RWPE2 (cell line): ENCODE data around the gene SIGLEC14.

Experiments
- ATAC-seq: fragments of 200-7000 bp; cut with Tn5 transposase; 3 replicates; pipeline ENCODE4 v1.9.1; 2021; ENCODE audit warnings: low read depth
- DNase-seq: peaks from one replicate; pipeline ENCODE4 v3.0.0-alpha.2; 2020; ENCODE audit warnings: low spot score
- H3K27ac ChIP-seq: fragments of 450-650 bp; 2 replicates; pipeline ENCODE4 v1.5.1; 2017; ENCODE audit warnings: mild to moderate bottlenecking; ENCODE audit not compliant: poor library complexity, severe bottlenecking
- H3K27me3 ChIP-seq: fragments of 250-450 bp; sonication (Bioruptor Pico); 2 replicates; pipeline ENCODE4 v1.5.1; 2021; ENCODE audit warnings: mild to moderate bottlenecking, moderate library complexity; ENCODE audit not compliant: insufficient read depth, poor library complexity, severe bottlenecking
- H3K36me3 ChIP-seq: fragments of 250-450 bp; sonication (Bioruptor Pico); 2 replicates; pipeline ENCODE4 v1.5.1; 2020; ENCODE audit warnings: low read depth, mild to moderate bottlenecking, moderate library complexity
- H3K4me1 ChIP-seq: fragments of 250-450 bp; sonication (Bioruptor Pico); 2 replicates; pipeline ENCODE4 v1.5.1; 2021; ENCODE audit warnings: mild to moderate bottlenecking, moderate library complexity; ENCODE audit not compliant: insufficient read depth, poor library complexity, severe bottlenecking
- H3K4me3 ChIP-seq: fragments of 250-450 bp; sonication (Bioruptor Pico); 2 replicates; pipeline ENCODE4 v1.5.1; 2021; ENCODE audit warnings: mild to moderate bottlenecking, moderate library complexity; ENCODE audit not compliant: severe bottlenecking
- H3K9me3 ChIP-seq: fragments of 250-450 bp; sonication (Bioruptor Pico); 2 replicates; pipeline ENCODE4 v1.5.1; 2021; ENCODE audit warnings: mild to moderate bottlenecking, moderate library complexity; ENCODE audit not compliant: severe bottlenecking
- TF ChIP-seq, protein P1 (sequence below): fragments of 450-650 bp; IDR thresholded peaks from one replicate; pipeline ENCODE4 v1.5.1; 2017; ENCODE audit warnings: mild to moderate bottlenecking, moderate library complexity; ENCODE audit not compliant: poor library complexity, severe bottlenecking

The SIGLEC14 gene

DNA sequence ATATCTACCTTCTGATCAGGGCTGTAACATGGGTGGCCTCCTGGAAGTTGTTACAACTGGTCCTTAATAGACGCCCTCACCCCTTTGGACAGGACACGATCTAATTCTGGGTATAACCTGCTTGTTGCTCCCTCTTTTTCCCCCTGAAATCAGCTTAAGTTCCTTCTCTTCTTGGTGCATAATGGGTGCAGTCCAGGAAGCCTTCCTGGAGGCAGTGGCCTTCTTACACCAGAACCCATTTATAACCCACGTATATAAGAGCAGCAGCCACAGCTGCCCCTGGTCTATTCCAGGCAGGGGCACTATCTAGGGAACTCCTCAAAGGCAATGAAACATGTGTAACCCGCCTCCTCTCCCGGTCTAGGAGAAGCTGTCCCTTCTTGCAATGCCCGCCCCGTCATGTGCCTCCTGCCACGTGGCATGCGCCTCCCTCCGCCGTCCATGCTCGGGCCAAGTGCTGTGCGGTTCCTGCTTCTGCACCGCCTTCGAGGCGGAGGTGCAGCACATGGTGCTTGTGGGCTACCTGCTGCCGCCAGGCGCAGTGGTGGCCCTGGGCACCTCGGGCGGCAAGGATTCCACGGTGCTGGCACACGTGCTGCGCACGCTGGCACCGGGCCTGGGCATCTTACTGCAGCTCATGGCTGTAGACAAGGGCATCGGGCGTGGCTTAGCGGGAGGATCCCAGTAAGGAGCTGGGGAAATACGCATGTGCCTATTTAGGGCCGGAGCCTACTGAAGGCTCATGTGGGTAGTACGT, 48.3 kb downstream of the SIGLEC14 start:
- no peak for ATAC-seq
- H3K36me3 ChIP-seq, result no peaks in the 10 kb centered on the region
- no peaks in the 10 kb centered on the region for H3K4me1 ChIP-seq
- H3K27ac ChIP-seq, result no peak overlapping the region
- H3K9me3 ChIP-seq, result no peaks in the 10 kb centered on the region
- DNase-seq, result no peak
- TF ChIP-seq, protein P1, sequence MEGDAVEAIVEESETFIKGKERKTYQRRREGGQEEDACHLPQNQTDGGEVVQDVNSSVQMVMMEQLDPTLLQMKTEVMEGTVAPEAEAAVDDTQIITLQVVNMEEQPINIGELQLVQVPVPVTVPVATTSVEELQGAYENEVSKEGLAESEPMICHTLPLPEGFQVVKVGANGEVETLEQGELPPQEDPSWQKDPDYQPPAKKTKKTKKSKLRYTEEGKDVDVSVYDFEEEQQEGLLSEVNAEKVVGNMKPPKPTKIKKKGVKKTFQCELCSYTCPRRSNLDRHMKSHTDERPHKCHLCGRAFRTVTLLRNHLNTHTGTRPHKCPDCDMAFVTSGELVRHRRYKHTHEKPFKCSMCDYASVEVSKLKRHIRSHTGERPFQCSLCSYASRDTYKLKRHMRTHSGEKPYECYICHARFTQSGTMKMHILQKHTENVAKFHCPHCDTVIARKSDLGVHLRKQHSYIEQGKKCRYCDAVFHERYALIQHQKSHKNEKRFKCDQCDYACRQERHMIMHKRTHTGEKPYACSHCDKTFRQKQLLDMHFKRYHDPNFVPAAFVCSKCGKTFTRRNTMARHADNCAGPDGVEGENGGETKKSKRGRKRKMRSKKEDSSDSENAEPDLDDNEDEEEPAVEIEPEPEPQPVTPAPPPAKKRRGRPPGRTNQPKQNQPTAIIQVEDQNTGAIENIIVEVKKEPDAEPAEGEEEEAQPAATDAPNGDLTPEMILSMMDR, result no peak
- no peak overlapping the region for H3K4me3 ChIP-seq
- no peaks in the 10 kb centered on the region for H3K27me3 ChIP-seq

DNA sequence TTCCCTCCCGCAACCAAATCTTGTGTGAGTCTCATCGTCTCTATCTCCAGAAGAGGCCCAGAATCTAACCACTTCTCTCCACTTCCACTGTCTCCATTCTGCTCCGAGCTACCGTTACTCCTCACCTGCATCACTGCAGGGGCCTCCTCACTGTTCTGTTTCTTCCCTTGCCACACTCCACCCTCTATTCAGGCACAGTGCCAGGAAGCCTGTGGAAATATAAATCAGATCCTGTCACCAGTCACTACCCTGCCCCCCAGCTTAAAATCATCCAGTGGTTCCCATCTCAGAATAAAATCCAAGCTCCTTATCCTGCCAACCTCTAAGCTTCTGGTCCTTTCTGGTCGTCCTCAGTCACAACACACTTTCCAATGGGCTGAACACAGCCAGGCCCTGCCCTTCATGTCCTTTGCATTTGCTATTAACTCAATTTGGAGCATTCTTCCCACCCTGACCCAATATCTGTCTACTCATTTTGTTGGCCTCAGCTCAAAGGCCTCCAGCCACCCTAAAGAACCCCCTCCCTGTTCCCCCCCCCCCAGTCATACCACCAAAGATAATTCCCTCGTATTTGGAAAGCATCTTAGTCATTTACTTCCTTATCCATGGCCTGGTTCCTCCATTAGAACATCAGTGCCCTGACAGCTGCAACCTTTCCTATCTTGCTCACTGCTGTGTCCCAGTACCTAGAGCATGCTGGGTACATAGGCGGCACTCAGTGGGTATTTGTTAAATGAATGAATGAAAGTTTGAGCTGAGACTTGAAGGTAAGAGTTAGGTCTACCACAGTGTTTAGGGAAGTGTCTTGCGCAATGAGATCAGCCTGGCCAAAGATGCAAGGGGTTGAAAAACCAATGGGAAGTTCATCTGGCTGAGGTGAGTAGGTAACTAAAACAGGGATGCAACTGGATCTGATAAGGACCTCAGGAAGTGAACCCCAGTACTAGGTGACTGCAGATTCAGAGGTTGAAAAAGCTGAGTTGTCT, 51.1 kb downstream of the SIGLEC14 start:
- Histone ChIP-seq H3K27ac (no peak overlapping the region), H3K4me3 (peak overlapping the region; percentile 47), H3K27me3 (no peaks in the 10 kb centered on the region), H3K36me3 (no peaks in the 10 kb centered on the region), H3K9me3 (no peaks in the 10 kb centered on the region), H3K4me1 (no peaks in the 10 kb centered on the region)
- ATAC-seq (no peak), DNase-seq (no peak)
- TF ChIP-seq, protein P1, result no peak

DNA sequence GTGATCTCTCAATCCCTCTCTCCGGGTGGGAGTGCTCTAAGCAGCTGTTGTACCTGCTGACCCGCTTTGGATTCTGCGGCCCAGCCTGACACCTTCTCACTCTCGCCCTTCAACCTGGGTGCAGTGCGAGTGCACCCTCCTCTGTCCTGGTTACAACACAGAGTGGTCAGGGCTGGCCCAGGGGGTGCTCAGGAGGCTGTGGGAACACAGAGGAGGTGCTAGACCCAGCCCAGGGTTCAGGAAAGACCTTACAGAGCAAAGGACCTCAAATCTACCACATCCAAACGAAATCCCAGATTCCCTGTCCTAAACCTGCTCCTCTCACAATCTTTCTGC, 51.9 kb downstream of the SIGLEC14 start:
- TF ChIP-seq, protein P1, result no peak
- H3K4me1 ChIP-seq, result no peaks in the 10 kb centered on the region
- H3K27me3 ChIP-seq, result no peaks in the 10 kb centered on the region
- peak overlapping the region; percentile 47 for H3K4me3 ChIP-seq
- ATAC-seq, result peak; percentile 20; the same call in 2 of the 3 replicates
- no peaks in the 10 kb centered on the region for H3K9me3 ChIP-seq
- DNase-seq, result no peak
- H3K36me3 ChIP-seq, result no peaks in the 10 kb centered on the region
- H3K27ac ChIP-seq, result no peak overlapping the region

DNA sequence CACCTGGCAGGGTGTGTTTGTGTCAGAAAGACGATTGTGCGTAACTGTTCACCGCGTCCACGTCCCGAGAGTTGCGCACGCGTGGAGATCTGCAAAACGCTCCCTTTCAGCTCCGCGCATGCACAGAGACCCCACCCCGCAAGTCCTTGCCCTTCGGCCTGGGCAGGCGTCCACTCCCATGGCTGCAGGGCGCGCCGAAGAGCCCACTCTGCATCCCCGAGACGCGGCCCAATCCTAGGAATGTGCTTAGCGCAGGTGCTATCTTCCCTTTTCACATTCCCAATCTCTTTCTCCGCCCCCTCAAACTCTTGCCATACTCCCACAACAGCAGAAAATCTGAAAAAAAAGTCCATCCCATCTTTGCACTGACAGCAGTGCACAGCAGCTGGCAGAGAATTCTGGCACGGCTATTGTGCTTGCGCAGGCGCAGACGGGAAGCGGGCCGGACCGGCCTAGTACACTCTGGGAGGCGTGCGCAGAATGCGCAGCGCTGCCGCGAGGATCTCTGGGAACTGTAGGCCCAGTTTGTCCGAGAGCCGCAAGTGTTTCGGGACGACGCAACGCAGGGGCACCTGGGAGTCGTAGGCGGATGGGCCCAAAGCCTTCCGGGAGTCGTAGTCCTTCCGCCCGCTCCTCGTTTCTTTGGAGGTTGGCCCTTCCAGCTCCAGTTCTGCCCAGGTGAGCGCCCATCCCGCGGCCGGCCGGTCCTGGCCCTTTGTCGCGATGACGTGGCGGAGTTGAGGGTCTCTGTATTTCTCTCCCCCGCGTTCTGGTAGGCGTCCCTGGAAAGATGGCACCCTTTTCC, 52.5 kb downstream of the SIGLEC14 start:
- Histone ChIP-seq H3K27ac (no peak overlapping the region), H3K9me3 (no peaks in the 10 kb centered on the region), H3K4me3 (peak overlapping the region; percentile 47), H3K4me1 (no peaks in the 10 kb centered on the region), H3K36me3 (no peaks in the 10 kb centered on the region), H3K27me3 (no peaks in the 10 kb centered on the region)
- TF ChIP-seq, protein P1, result no peak
- peak; percentile 96 for DNase-seq
- ATAC-seq, result peak; percentile 99
